ENCODE results near the gene FYCO1.
A peak's percentile ranks its signal among the peaks of the same experiment; 100 is the strongest.
"Not testable (repeated sequence)": the region's sequence is repeated elsewhere in the genome, so short reads cannot be mapped to it uniquely, and the experiment has no call there.

Gene FYCO1

DNA sequence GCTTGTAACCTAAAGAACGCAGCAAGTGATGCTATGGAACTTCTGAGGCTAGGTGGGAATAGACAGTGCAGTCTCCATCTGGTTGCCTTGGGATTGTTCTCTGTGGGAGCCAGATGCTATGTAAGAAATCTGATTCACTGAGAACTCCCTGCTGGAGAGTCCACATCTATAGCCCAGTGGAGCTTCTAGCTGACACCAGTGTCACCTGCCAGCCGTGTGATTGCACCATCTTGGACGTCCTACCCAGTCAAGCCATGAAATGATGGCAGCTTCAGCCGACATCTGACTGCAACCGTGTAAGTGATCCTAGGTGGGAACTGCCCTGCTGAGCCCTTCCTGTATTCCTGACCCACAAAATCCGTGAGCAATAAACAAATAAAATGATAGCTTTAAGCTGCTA lies 12.4 kb upstream of the FYCO1 start:
- DNase-seq, result no peak

GRCh38 chr3:46007280-46007679 lies 11.7 kb upstream of the FYCO1 start:
- DNase-seq, result no peak

DNA sequence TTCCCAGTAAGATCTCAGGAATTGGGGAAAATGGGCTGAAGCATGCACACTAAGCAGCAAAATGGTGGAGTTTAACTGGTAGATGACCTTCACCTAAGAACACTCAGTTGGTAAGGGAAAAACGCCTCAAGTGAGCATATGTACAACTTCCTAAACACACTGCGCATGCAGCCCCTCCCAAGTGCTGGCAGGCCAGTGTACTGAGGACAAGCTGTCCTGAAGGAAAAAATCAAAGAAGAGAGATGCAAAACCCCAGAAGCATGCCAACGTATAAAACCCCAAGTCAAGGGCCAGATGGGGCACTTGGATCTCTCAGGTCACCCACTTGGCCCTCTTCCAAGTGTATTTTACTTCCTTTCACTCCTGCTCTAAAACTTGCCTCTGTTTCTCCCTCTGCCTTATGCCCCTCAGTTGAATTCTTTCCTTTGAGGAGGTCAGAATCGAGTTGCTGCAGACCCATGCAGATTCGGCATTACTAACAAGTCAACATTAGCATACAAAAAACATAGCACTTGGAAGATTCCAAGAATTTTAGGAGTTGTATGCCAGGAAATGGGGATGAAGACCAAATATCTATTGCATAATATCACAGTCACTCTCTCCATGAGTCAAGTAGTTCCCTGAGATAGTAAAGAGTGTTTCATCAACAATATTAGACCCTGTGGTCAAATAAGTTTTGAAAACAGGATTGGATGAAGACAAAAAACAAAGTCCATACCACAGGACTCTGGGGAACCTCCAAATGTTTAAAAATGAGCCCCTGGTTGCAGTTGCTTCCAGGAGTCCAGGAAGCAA lies 10.8 kb upstream of the FYCO1 start:
- DNase-seq, result peak; percentile 85

DNA sequence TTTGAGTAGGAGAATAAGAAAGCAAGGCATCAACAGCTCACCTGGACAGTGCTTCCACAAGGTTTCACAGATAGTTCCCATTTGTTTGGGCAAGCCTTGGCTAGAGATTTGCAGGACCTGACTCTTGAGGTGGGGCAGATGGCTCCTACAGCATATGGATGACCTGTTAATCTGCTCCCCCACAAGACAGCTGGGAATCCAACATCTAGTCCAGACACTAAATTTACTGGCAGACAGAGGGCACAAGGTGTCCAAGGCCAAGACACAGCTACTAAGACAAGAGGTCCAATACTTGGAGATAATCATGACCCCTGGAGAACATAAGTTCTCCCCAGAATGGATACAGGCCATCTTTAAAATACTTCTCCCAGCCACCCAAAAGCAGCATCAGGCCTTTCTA lies 8.1 kb upstream of the FYCO1 start:
- not testable (repeated sequence) for DNase-seq

- DNase-seq, result no peak
Observed at GRCh38 chr3:46001178-46001577, 5.6 kb upstream of the FYCO1 start.

- no peak for DNase-seq
Observed at GRCh38 chr3:45997942-45998341, 2.3 kb upstream of the FYCO1 start.

DNA sequence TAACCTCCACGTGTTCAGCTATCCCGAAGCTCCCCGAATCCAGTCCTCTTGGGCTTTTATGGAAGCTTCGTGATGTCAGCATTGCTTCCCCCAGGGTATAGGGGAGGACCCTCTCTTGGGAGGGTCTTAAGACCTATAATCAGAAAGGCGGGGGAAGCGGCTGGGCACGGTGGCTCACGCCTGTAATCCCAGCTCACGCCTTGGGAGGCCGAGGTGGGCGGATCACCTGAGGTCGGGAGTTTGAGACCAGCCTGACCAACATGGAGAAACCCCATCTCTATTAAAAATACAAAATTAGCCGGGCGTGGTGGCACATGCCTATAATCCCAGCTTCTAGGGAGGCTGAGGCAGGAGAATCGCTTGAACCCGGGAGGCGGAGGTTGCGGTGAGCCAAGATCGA lies 1.9 kb upstream of the FYCO1 start:
- DNase-seq, result not testable (repeated sequence)

- DNase-seq, result no peak
Observed at GRCh38 chr3:45994419-45995235, 997 bp downstream of the FYCO1 start.

DNA sequence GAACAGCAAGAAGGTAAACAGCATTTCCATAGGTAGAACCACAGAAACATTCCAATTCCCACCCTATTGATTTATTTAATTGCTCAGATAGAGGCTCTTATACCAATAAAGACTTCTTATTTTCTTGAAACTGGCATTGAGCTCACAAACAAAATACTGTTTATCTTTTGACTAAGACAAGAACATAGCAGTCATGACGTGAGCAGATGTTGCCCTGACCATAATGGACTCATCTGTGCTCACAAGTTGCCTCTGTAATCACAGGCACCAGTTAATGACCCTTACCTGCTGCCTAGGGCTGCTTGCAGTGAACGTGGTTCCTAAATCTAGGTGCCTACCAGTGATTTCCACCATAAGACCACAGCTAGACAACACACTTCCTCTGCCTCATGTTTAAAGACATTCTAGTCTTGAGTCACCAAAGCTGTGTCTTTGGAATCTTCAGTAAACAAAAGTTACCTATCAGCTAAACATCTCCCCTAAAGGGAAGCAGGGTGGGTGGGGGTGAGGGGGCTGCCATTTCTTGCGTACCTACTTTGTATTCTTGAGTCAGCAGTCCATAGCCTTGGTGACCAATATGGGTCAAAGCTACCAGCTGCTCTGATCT lies 2.1 kb downstream of the FYCO1 start:
- no peak for DNase-seq

- peak; percentile 26 for DNase-seq
Observed at GRCh38 chr3:45992821-45993221, 2.8 kb downstream of the FYCO1 start.

DNA sequence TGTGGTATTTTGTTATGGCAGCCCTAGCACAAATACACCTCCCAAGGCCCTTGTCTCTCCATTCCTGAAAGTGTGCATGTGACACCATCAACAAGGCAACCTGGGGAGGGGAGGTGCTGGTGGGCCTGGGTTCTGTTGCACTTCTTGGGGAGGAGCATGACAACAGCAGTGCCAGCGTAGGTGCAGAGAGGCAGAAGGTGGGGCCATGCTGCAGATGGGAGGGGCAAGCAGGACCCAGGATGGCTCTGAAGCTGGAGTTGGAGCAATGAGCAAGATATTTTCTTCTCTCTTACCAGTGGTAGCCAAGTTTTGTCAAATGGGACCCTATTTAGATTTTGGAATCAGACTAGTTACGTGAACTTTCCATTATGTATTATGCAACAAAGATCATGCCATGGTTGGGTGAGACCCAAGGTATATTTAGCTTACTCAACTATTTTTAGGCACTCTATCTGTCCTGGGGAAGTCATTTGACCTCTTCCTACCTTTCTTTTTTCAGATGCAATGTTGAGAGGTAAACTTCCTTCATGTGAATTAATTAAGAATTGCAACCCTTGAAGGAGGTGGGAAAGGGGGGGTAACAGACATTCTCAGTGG lies 3.4 kb downstream of the FYCO1 start:
- no peak for DNase-seq

DNA sequence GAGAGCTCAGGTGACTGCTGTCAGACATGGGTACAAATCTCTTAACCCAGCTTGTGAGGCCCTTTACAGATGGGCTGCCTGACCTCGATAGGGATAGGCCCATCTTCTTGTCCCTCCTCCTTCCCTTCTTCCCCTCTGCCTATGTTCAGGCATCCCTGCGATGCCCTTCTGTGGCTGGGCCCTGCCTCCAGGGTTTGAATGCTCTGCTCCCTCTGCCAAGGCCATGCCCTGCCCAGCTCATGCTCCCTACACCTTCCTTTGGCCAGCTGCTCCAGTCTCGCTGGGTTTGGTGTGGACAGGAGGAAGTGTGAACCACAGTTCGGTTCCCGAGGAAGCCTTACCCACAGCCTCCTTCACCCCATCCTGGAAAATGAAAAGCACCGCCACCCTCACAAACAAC lies 4.3 kb downstream of the FYCO1 start:
- no peak for DNase-seq

DNA sequence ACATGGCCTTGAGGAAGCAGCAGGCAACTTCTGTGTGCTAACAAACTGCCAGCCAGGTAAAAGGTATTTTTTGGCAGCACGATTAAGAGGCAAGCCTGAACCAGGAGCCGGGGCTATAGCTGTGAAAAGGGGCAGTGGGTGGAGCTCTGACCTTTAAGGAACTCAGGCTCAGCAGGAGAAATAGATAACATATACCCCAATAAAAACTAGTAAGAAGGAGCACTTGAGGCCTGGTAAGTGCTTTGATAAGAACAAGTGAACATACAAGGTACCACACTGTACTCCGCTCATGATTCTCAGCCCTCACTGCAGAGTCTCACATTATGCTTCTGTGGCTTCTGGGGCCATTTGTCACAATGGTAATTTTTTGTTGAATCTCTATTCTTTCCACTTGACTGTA lies 5.4 kb downstream of the FYCO1 start:
- DNase-seq, result no peak

DNA sequence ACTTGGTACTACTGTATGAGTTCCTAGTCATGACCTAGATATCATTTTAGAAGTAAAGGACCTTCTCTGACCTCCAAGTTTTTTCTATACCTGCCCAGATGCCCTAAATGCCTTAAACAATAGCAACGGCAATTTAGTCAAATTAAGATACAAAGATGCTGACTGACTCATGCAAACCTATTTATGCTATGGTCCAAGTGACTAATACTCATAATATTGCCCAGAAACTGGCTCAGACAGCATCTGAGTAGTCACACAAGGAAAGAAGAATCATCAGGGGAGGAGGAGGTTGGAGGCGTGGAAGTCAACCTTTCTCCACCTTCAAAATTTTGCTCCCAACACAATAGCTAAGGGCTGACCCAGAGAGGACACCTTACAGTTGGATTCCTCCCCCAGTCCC lies 6.8 kb downstream of the FYCO1 start:
- peak; percentile 90 for DNase-seq

- DNase-seq, result no peak
Observed at GRCh38 chr3:45988362-45988761, 7.3 kb downstream of the FYCO1 start.

DNA sequence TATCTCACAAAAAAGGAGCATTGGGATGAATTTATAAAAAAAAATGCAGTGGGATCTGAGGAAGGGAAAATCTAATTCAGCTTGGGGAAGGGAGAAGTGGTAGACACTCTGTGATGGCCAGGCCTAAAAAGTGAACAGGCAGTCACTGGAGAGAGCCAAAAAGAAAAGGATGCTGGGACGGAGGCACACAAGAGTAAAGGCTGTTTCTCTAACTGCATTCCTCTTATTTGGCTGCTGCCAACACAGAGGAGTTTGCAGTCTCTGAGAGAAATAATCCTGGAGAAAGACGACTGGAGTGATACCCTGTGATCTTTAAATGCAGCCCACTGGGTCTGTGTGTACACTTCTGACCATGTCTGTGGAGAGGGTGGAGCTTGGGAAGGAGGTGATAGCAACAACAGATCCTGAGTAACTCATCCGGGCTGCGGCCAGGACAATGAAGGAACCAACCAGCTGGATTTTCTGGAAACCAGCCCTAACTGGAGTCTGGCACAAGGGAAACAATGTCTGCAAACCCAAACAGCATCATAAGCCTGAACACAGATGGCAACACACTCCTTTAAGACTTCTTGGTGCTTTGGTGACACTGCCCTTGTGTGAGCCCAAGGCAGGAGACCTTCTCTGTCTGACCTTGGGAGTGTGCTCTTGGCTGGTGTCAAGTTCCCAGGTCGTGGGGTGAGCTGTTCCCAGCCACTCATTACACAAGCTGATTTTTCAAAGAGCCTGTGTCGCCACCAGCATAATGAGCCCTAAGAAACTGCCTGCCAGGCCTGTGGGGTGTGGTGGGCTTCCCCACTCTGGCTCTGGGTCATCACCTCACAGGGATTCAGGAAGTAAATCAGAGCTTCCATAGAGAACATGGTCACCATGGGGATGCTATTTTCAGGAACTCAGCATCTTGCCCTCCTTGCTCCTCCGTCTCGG lies 8.0 kb downstream of the FYCO1 start:
- DNase-seq, result peak; percentile 60

DNA sequence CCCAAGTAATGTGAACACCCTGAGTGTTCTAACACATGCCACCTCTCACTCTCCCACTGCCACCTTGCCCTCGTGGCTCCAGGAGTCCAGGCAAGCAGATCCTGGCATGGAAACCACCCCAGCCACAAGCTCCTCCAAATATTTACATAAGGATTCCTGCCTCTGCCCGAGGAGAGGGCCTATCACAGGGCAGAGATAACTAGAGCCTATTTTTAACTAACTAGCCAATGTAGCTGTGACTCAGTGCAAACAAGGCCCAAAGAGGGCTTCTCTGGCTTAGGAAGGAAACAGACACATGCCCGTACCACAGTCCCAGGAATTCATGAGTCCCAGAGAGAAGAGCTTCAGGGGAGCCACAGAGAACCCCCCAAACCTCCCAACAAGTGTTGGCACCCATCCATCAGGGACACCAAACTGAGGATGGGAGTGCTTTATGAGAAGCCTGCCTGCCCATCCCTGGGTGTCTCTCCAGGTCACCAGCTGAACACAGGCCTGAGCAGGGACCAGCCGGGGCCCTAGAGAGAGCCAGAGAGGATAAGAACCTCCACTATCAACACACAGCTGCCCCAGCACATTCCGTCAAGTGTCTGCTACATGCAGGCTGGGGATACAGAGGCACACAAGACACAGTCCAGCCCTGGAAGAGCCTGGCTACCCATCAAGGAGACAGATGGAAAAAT lies 9.2 kb downstream of the FYCO1 start:
- peak; percentile 75 for DNase-seq

DNA sequence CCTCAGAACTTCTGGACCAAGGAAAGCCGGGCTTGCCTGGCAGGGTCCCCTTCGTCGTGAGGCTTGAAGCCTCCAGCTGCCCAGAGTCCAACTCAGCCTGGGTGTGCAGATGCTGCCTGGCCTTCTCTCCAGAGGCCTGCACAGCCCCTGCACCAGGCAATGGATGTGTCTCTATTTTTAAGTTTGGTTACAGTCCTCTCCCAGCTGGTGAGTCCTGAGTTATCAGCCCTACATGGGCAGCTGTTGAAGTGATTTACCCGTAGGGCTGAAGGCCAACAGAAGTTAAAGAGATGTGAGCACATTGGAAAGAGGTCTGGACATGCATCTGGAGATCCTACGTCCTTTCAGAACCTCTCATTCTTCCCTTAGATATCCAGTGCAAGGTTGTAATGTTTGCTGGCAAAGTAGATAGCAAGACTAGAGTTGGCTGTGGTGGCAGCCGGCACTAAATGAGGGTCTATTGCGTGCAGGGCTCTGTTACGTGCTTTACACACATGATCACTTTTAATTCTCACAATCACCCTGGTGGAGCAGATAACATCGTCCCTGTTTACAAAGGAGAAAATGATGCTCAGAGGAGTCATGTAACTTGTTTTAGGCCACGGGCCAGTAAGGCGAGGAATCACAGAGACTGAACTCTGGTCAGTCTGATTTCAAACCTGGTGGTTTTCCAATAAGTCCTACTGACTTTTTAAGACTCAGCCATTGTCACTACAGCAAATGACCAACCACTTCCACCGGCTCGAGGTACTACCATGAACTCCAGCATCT lies 9.9 kb downstream of the FYCO1 start:
- no peak for DNase-seq

GRCh38 chr3:45984331-45985312 lies 11.0 kb downstream of the FYCO1 start:
- DNase-seq, result no peak

GRCh38 chr3:45983770-45984169 lies 11.9 kb downstream of the FYCO1 start:
- DNase-seq, result no peak
